Caco-2 (cell line): ENCODE data around the gene NUFIP2. TPM values are rescaled to one million over a fixed set of nuclear protein-coding genes. Genes with fewer than 3 reads are reported as not detected.

ENCODE experiments used
- BruUV-seq: library from RNA; stranded (reverse); fragments of 400-500 nt; replicated peaks from 2 replicates; lab custom pipeline; 2021; lab: Mats Ljungman, UMichigan
- CTCF ChIA-PET: fragments of 300-600 bp; sonication (Branson Sonifier 250); formaldehyde crosslinking; loops from one replicate; lab custom pipeline; 2022; ENCODE audit warnings: antibody characterized with exemption; lab: Charles Lee
- POLR2A ChIA-PET: fragments of 300-600 bp; sonication (Branson Sonifier 250); formaldehyde crosslinking; loops from one replicate; lab custom pipeline; 2022; ENCODE audit warnings: antibody characterized with exemption; lab: Charles Lee
- DNase-seq, 2 experiments: peaks; one replicate each; pipeline versions ENCODE4 v3.0.0 to v3.0.0-alpha.2; 2020 to 2022
- H3K27me3 ChIP-seq: replicated peaks from 2 replicates; pipeline ENCODE4 v1.6.0; 2011; ENCODE audit warnings: low read length; ENCODE audit not compliant: control insufficient read depth, insufficient read depth
- H3K36me3 ChIP-seq: 2 replicates; pipeline ENCODE4 v1.5.1; 2011; ENCODE audit warnings: low read length; ENCODE audit not compliant: control insufficient read depth, insufficient read depth
- H3K4me1 ChIP-seq: fragments of 250-450 bp; sonication (Bioruptor Pico); 2 replicates; pipeline ENCODE4 v1.5.1; 2020; ENCODE audit warnings: mild to moderate bottlenecking
- H3K4me3 ChIP-seq: 2 replicates; pipeline ENCODE4 v1.5.1; 2011; ENCODE audit warnings: low read depth, mild to moderate bottlenecking, control low read depth, low read length
- H3K9me3 ChIP-seq: fragments of 250-450 bp; sonication (Bioruptor Pico); 2 replicates; pipeline ENCODE4 v1.5.1; 2020; ENCODE audit warnings: mild to moderate bottlenecking, moderate library complexity
- H3K27ac Mint-ChIP-seq: one replicate; pipeline ENCODE4 v1.8.0; 2022; ENCODE audit warnings: mixed read lengths; ENCODE audit not compliant: unreplicated experiment
- H3K27me3 Mint-ChIP-seq: one replicate; pipeline ENCODE4 v1.8.0; 2022; ENCODE audit warnings: mixed read lengths; ENCODE audit not compliant: insufficient read depth, unreplicated experiment
- H3K36me3 Mint-ChIP-seq: one replicate; pipeline ENCODE4 v1.8.0; 2022; ENCODE audit warnings: mild to moderate bottlenecking, mixed read lengths; ENCODE audit not compliant: insufficient read depth, unreplicated experiment
- H3K4me1 Mint-ChIP-seq: one replicate; pipeline ENCODE4 v1.8.0; 2022; ENCODE audit warnings: low read depth, mixed read lengths; ENCODE audit not compliant: unreplicated experiment
- H3K4me3 Mint-ChIP-seq: one replicate; pipeline ENCODE4 v1.8.0; 2022; ENCODE audit warnings: mild to moderate bottlenecking, moderate library complexity, mixed read lengths; ENCODE audit not compliant: unreplicated experiment
- H3K9me3 Mint-ChIP-seq: one replicate; pipeline ENCODE4 v1.8.0; 2022; ENCODE audit warnings: mixed read lengths; ENCODE audit not compliant: unreplicated experiment
- CTCF ChIP-seq, 2 experiments: fragments of 200-600 bp in 1 of 2; IDR thresholded peaks; 1 replicate in 1 of 2; 2 replicates in 1 of 2; pipeline versions ENCODE4 v1.5.1 to v1.8.0; 2011 to 2022; ENCODE audit warnings: antibody characterized with exemption in 1 of 2, control low read depth in 1 of 2, inconsistent platforms in 1 of 2, low read depth in 1 of 2, low read length in 1 of 2, mild to moderate bottlenecking in 1 of 2, moderate library complexity in 1 of 2; ENCODE audit not compliant: insufficient read depth in 1 of 2, severe bottlenecking in 1 of 2, unreplicated experiment in 1 of 2
- intact Hi-C: fragments of 100-400 bp; cut with micrococcal nuclease; formaldehyde crosslinking; loops from one replicate; pipeline ENCODE4 v1.10.0; 2022; ENCODE audit not compliant: unreplicated experiment
- total RNA-seq: library from RNA; stranded (reverse); gene quantifications from 2 replicates; pipeline ENCODE4 v1.2.3, GENCODE V29; 2022

Gene NUFIP2
- total RNA-seq, 1 experiment from 2014 or later, result 114 TPM

- Histone ChIP-seq H3K4me1 (no peaks in the 10 kb centered on the region), H3K4me3 (no peak overlapping the region), H3K36me3 (no peaks in the 10 kb centered on the region), H3K9me3 (no peaks in the 10 kb centered on the region), H3K27me3 (no peaks in the 10 kb centered on the region)
- POLR2A ChIA-PET, result no interaction called here
- Mint-ChIP-seq H3K4me3 (no peak overlapping the region), H3K36me3 (no peaks in the 10 kb centered on the region), H3K27ac (no peak overlapping the region), H3K9me3 (no peaks in the 10 kb centered on the region), H3K4me1 (no peaks in the 10 kb centered on the region), H3K27me3 (no peaks in the 10 kb centered on the region)
- BruUV-seq, result no TSS peak
- intact Hi-C loops, result no loop called here
- no peak for TF ChIP-seq CTCF (IDR thresholded peaks at IDR 0.05; ENCODE audit: insufficient read depth in 1 of 2, low read depth in 1 of 2, low read length in 1 of 2, severe bottlenecking in 1 of 2, unreplicated experiment in 1 of 2)
- DNase-seq, result no peak
- CTCF ChIA-PET, result no interaction called here
Observed at GRCh38 chr17:29331075-29331707, 37.2 kb upstream of the NUFIP2 start.

GRCh38 chr17:29327412-29327811 lies 33.5 kb upstream of the NUFIP2 start:
- intact Hi-C loops, result no loop called here
- Mint-ChIP-seq H3K27me3 (no peaks in the 10 kb centered on the region), H3K27ac (no peak overlapping the region), H3K36me3 (no peaks in the 10 kb centered on the region), H3K4me3 (no peak overlapping the region), H3K9me3 (no peaks in the 10 kb centered on the region), H3K4me1 (no peaks in the 10 kb centered on the region)
- DNase-seq, result no peak
- ChIA-PET POLR2A (no interaction called here), CTCF (no interaction called here)
- Histone ChIP-seq H3K27me3 (no peaks in the 10 kb centered on the region), H3K9me3 (no peaks in the 10 kb centered on the region), H3K4me3 (no peak overlapping the region), H3K4me1 (no peaks in the 10 kb centered on the region), H3K36me3 (no peaks in the 10 kb centered on the region)
- no peak for TF ChIP-seq CTCF (IDR thresholded peaks at IDR 0.05; ENCODE audit: insufficient read depth in 1 of 2, low read depth in 1 of 2, low read length in 1 of 2, severe bottlenecking in 1 of 2, unreplicated experiment in 1 of 2)
- no TSS peak for BruUV-seq

GRCh38 chr17:29326023-29326813 lies 32.3 kb upstream of the NUFIP2 start:
- Histone ChIP-seq H3K9me3 (no peaks in the 10 kb centered on the region), H3K27me3 (no peaks in the 10 kb centered on the region), H3K4me3 (no peak overlapping the region), H3K36me3 (no peaks in the 10 kb centered on the region), H3K4me1 (no peaks in the 10 kb centered on the region)
- Mint-ChIP-seq H3K27ac (no peak overlapping the region), H3K27me3 (no peaks in the 10 kb centered on the region), H3K4me1 (no peaks in the 10 kb centered on the region), H3K36me3 (no peaks in the 10 kb centered on the region), H3K4me3 (no peak overlapping the region), H3K9me3 (no peaks in the 10 kb centered on the region)
- no peak for TF ChIP-seq CTCF (IDR thresholded peaks at IDR 0.05; ENCODE audit: insufficient read depth in 1 of 2, low read depth in 1 of 2, low read length in 1 of 2, severe bottlenecking in 1 of 2, unreplicated experiment in 1 of 2)
- ChIA-PET POLR2A (interaction anchor here (1.8 kb wide), 1 partner anchor 32 kb away, joined by 6 read pairs; the partner anchor contains the start of gene NUFIP2), CTCF (no interaction called here)
- no TSS peak for BruUV-seq
- no peak for DNase-seq
- intact Hi-C loops, result no loop called here
